ENCODE data around the gene EPS8L3.
"Not testable (repeated sequence)": the region's sequence is repeated elsewhere in the genome, so short reads cannot be mapped to it uniquely, and the experiment has no call there.

EPS8L3 gene
- 0 reads per million in 4 experiments for total RNA-seq

- no peak for DNase-seq
Measured at GRCh38 chr1:109763646-109764415, at the start of gene EPS8L3. Gene EPS8L3, minus strand, starts transcription at chr1:109763923. Its CDS starts 2,174 bp downstream, at chr1:109761749.

- DNase-seq, result no peak
Measured at GRCh38 chr1:109812691-109813393, 49.1 kb upstream of the EPS8L3 start.

GRCh38 chr1:109808703-109809102 is 45.0 kb upstream of the EPS8L3 start:
- DNase-seq, result no peak

- no peak for DNase-seq
Measured at GRCh38 chr1:109807822-109808680, 44.3 kb upstream of the EPS8L3 start.

GRCh38 chr1:109807402-109807801 is 43.7 kb upstream of the EPS8L3 start:
- no peak for DNase-seq

- no peak for DNase-seq
Measured at GRCh38 chr1:109806733-109807400, 43.1 kb upstream of the EPS8L3 start.

GRCh38 chr1:109805486-109806165 is 41.9 kb upstream of the EPS8L3 start:
- DNase-seq, result no peak

- no peak for DNase-seq
Measured at GRCh38 chr1:109804660-109805059, 40.9 kb upstream of the EPS8L3 start.

- DNase-seq, result no peak
Measured at GRCh38 chr1:109803901-109804331, 40.2 kb upstream of the EPS8L3 start.

GRCh38 chr1:109802901-109803561 is 39.3 kb upstream of the EPS8L3 start:
- DNase-seq, result no peak

- peak; percentile 16 for DNase-seq
Measured at GRCh38 chr1:109802136-109802900, 38.6 kb upstream of the EPS8L3 start.

GRCh38 chr1:109801791-109802135 is 38.0 kb upstream of the EPS8L3 start:
- DNase-seq, result no peak

GRCh38 chr1:109800291-109800690 is 36.6 kb upstream of the EPS8L3 start:
- DNase-seq, result no peak

GRCh38 chr1:109799445-109799844 is 35.7 kb upstream of the EPS8L3 start:
- no peak for DNase-seq

- DNase-seq, result not testable (repeated sequence)
Measured at GRCh38 chr1:109797303-109797595, 33.5 kb upstream of the EPS8L3 start.

GRCh38 chr1:109796484-109797302 is 33.0 kb upstream of the EPS8L3 start:
- DNase-seq, result no peak

- no peak for DNase-seq
Measured at GRCh38 chr1:109794319-109795132, 30.8 kb upstream of the EPS8L3 start.

GRCh38 chr1:109793486-109794318 is 30.0 kb upstream of the EPS8L3 start:
- no peak for DNase-seq
